OCI-LY7 (cell line): Measurements from ENCODE around the gene SLC35F1.

Experiments used
- EZH2phosphoT487 ChIP-seq: fragments of 200-600 bp; sonication (generic); IDR thresholded peaks from 2 replicates; pipeline ENCODE4 v1.6.1; 2018; ENCODE audit warnings: low read depth, borderline replicate concordance, mild to moderate bottlenecking, mixed run types, antibody characterized with exemption, low read length, moderate library complexity, mixed read lengths
- TF ChIP-seq, protein P1 (sequence below): fragments of 200-600 bp; sonication (generic); conservative IDR thresholded peaks from 2 replicates; pipeline ENCODE4 v1.5.1; 2014; ENCODE audit warnings: mild to moderate bottlenecking, antibody characterized with exemption, low read length, moderate library complexity, mixed read lengths

DNA sequence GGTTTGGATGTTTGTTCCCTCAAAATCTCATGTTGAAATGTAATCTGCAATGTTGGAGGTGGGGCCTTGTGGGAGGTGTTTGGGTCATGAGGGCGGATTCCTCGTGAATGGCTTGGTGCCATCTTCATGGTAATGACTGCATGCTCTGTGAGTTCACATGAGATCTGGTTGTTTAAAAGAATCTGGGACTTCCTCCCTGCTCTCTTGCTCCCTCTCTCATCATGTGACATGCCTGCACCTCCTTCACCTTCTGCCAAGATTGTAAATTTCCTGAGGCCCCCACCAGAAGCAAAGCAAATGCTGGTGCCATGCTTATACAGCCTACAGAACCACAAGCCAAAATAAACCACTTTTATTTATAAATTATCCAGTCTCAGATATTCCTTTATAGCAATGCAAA, 390.8 kb downstream of the SLC35F1 start:
- TF ChIP-seq, protein P1, sequence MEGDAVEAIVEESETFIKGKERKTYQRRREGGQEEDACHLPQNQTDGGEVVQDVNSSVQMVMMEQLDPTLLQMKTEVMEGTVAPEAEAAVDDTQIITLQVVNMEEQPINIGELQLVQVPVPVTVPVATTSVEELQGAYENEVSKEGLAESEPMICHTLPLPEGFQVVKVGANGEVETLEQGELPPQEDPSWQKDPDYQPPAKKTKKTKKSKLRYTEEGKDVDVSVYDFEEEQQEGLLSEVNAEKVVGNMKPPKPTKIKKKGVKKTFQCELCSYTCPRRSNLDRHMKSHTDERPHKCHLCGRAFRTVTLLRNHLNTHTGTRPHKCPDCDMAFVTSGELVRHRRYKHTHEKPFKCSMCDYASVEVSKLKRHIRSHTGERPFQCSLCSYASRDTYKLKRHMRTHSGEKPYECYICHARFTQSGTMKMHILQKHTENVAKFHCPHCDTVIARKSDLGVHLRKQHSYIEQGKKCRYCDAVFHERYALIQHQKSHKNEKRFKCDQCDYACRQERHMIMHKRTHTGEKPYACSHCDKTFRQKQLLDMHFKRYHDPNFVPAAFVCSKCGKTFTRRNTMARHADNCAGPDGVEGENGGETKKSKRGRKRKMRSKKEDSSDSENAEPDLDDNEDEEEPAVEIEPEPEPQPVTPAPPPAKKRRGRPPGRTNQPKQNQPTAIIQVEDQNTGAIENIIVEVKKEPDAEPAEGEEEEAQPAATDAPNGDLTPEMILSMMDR: no peak
- TF ChIP-seq EZH2phosphoT487: no peak
